Measurements from ENCODE around the gene FXYD2. TPM values are rescaled to one million over a fixed set of nuclear protein-coding genes. Genes with fewer than 3 reads are reported as not detected.

The FXYD2 gene
- total and polyA plus RNA-seq, 2 donors (not counting 1 experiment from before 2014, with no cell fraction given) = 0.18 to 0.33 TPM

- no peak overlapping the region for H3K27ac ChIP-seq (ENCODE audit: insufficient read depth, low read length)
- H2AFZ ChIP-seq (ENCODE audit: low read length) = no peak overlapping the region
- H3K27me3 ChIP-seq (ENCODE audit: control insufficient read depth, insufficient read depth, low read length) = no peaks in the 10 kb centered on the region
- no peaks in the 10 kb centered on the region for H3K79me2 ChIP-seq (ENCODE audit: control insufficient read depth, insufficient read depth, low read length)
- no peak for DNase-seq (ENCODE audit: low read depth in 2 of 2)
- no peak overlapping the region for H3K4me3 ChIP-seq (replicated peaks in 1 of 4; ENCODE audit: control extremely low read depth in 1 of 4, insufficient read depth in 1 of 4, low read depth in 3 of 4, low read length in 4 of 4)
- H3K9ac ChIP-seq (ENCODE audit: insufficient read depth, low read length) = no peak overlapping the region
- no peaks in the 10 kb centered on the region for H4K20me1 ChIP-seq (ENCODE audit: control insufficient read depth, extremely low read depth, insufficient read depth, low read length)
- no peaks in the 10 kb centered on the region for H3K4me1 ChIP-seq (ENCODE audit: control insufficient read depth, extremely low read depth, insufficient read depth, low read length)
- H3K9me3 ChIP-seq (ENCODE audit: control insufficient read depth, insufficient read depth, low read depth, low read length) = no peaks in the 10 kb centered on the region
- H3K36me3 ChIP-seq (ENCODE audit: control insufficient read depth, insufficient read depth, low read length) = no peaks in the 10 kb centered on the region
- H3K4me2 ChIP-seq (ENCODE audit: extremely low read depth, insufficient read depth, low read length) = no peak overlapping the region
- TF ChIP-seq, protein P1, sequence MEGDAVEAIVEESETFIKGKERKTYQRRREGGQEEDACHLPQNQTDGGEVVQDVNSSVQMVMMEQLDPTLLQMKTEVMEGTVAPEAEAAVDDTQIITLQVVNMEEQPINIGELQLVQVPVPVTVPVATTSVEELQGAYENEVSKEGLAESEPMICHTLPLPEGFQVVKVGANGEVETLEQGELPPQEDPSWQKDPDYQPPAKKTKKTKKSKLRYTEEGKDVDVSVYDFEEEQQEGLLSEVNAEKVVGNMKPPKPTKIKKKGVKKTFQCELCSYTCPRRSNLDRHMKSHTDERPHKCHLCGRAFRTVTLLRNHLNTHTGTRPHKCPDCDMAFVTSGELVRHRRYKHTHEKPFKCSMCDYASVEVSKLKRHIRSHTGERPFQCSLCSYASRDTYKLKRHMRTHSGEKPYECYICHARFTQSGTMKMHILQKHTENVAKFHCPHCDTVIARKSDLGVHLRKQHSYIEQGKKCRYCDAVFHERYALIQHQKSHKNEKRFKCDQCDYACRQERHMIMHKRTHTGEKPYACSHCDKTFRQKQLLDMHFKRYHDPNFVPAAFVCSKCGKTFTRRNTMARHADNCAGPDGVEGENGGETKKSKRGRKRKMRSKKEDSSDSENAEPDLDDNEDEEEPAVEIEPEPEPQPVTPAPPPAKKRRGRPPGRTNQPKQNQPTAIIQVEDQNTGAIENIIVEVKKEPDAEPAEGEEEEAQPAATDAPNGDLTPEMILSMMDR (conservative IDR thresholded peaks at IDR 0.05 in 1 of 2, IDR thresholded peaks at IDR 0.05 in 1 of 2; ENCODE audit: low read depth in 1 of 2, low read length in 2 of 2) = no peak
- no peak for TF ChIP-seq EZH2 (IDR thresholded peaks at IDR 0.05; ENCODE audit: low read length, missing control alignments)
Measured at GRCh38 chr11:117842131-117842941, 17.8 kb upstream of the FXYD2 start.

DNA sequence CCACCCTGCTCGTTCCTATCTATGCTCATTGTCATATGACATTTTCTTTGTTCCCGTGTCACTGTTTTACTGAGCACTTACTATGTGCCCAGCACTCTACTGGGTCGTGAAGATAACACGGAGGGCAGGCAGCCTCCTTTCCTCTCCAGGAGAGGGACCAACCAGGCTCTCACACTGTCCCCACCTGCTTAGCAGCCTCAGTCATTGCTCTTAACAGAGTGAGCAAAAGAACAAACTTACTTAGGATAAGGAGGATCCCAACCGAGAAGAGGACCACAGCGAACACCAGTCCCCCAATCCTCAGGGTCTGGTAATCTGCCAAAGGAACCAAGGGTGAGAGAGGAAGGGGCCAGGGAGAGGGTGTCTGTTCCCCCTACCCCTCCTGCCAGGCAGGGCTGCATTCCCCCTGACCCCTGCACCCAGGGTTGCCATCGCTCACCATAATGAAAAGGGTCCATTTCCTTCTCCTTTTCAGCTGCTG is 17.0 kb upstream of the FXYD2 start:
- H3K9me3 ChIP-seq (ENCODE audit: control insufficient read depth, insufficient read depth, low read depth, low read length) = no peaks in the 10 kb centered on the region
- H3K4me3 ChIP-seq (replicated peaks in 1 of 4; ENCODE audit: control extremely low read depth in 1 of 4, insufficient read depth in 1 of 4, low read depth in 3 of 4, low read length in 4 of 4) = no peak overlapping the region
- no peaks in the 10 kb centered on the region for H3K36me3 ChIP-seq (ENCODE audit: control insufficient read depth, insufficient read depth, low read length)
- TF ChIP-seq, protein P1 (conservative IDR thresholded peaks at IDR 0.05 in 1 of 2, IDR thresholded peaks at IDR 0.05 in 1 of 2; ENCODE audit: low read depth in 1 of 2, low read length in 2 of 2) = no peak
- TF ChIP-seq EZH2 (IDR thresholded peaks at IDR 0.05; ENCODE audit: low read length, missing control alignments) = no peak
- H3K4me1 ChIP-seq (ENCODE audit: control insufficient read depth, extremely low read depth, insufficient read depth, low read length) = no peaks in the 10 kb centered on the region
- no peaks in the 10 kb centered on the region for H4K20me1 ChIP-seq (ENCODE audit: control insufficient read depth, extremely low read depth, insufficient read depth, low read length)
- H3K27me3 ChIP-seq (ENCODE audit: control insufficient read depth, insufficient read depth, low read length) = no peaks in the 10 kb centered on the region
- no peaks in the 10 kb centered on the region for H3K79me2 ChIP-seq (ENCODE audit: control insufficient read depth, insufficient read depth, low read length)
- no peak overlapping the region for H3K4me2 ChIP-seq (ENCODE audit: extremely low read depth, insufficient read depth, low read length)
- no peak overlapping the region for H3K27ac ChIP-seq (ENCODE audit: insufficient read depth, low read length)
- no peak overlapping the region for H2AFZ ChIP-seq (ENCODE audit: low read length)
- DNase-seq (ENCODE audit: low read depth in 2 of 2) = no peak
- H3K9ac ChIP-seq (ENCODE audit: insufficient read depth, low read length) = no peak overlapping the region

- Histone ChIP-seq H3K79me2 (ENCODE audit: control insufficient read depth, insufficient read depth, low read length) (no peaks in the 10 kb centered on the region), H3K4me2 (ENCODE audit: extremely low read depth, insufficient read depth, low read length) (no peak overlapping the region), H2AFZ (ENCODE audit: low read length) (no peak overlapping the region), H3K4me3 (replicated peaks in 1 of 4; ENCODE audit: control extremely low read depth in 1 of 4, insufficient read depth in 1 of 4, low read depth in 3 of 4, low read length in 4 of 4) (no peak overlapping the region), H3K27ac (ENCODE audit: insufficient read depth, low read length) (no peak overlapping the region), H3K4me1 (ENCODE audit: control insufficient read depth, extremely low read depth, insufficient read depth, low read length) (no peaks in the 10 kb centered on the region), H3K27me3 (ENCODE audit: control insufficient read depth, insufficient read depth, low read length) (no peaks in the 10 kb centered on the region), H3K36me3 (ENCODE audit: control insufficient read depth, insufficient read depth, low read length) (no peaks in the 10 kb centered on the region), H3K9me3 (ENCODE audit: control insufficient read depth, insufficient read depth, low read depth, low read length) (no peaks in the 10 kb centered on the region), H3K9ac (ENCODE audit: insufficient read depth, low read length) (no peak overlapping the region), H4K20me1 (ENCODE audit: control insufficient read depth, extremely low read depth, insufficient read depth, low read length) (no peaks in the 10 kb centered on the region)
- TF ChIP-seq, protein P1 (conservative IDR thresholded peaks at IDR 0.05 in 1 of 2, IDR thresholded peaks at IDR 0.05 in 1 of 2; ENCODE audit: low read depth in 1 of 2, low read length in 2 of 2) = no peak
- TF ChIP-seq EZH2 (IDR thresholded peaks at IDR 0.05; ENCODE audit: low read length, missing control alignments) = no peak
- no peak for DNase-seq (ENCODE audit: low read depth in 2 of 2)
Measured at GRCh38 chr11:117840881-117841550, 16.5 kb upstream of the FXYD2 start.
